Neutrophil (primary cell): ENCODE results near the gene RBM10.

ENCODE experiments used
- H3K27ac ChIP-seq: fragments of 200-600 bp; sonication (generic); 2 replicates; pipeline ENCODE4 v1.5.1; 2016; ENCODE audit warnings: mild to moderate bottlenecking, moderate library complexity
- H3K27me3 ChIP-seq: fragments of 200-600 bp; sonication (generic); 2 replicates; pipeline ENCODE4 v1.6.0; 2016; ENCODE audit warnings: mild to moderate bottlenecking
- H3K36me3 ChIP-seq: fragments of 200-600 bp; sonication (generic); 2 replicates; pipeline ENCODE4 v1.5.1; 2017
- H3K4me1 ChIP-seq, 2 experiments: fragments of 200-600 bp in 1 of 2; sonication (generic) in 1 of 2; 1 replicate in 1 of 2; 2 replicates in 1 of 2; pipeline versions ENCODE4 v1.5.1 to v1.6.1; 2013 to 2016; ENCODE audit warnings: low read depth in 1 of 2, low read length in 1 of 2, mild to moderate bottlenecking in 1 of 2, moderate library complexity in 1 of 2; ENCODE audit not compliant: control insufficient read depth in 1 of 2, insufficient read depth in 1 of 2
- H3K4me3 ChIP-seq, 2 experiments: fragments of 200-600 bp in 1 of 2; sonication (generic) in 1 of 2; 1 replicate in 1 of 2; 2 replicates in 1 of 2; pipeline ENCODE4 v1.5.1; 2013 to 2016; ENCODE audit warnings: low read depth in 1 of 2, low read length in 1 of 2, mild to moderate bottlenecking in 1 of 2, moderate library complexity in 1 of 2
- H3K9me3 ChIP-seq: fragments of 200-600 bp; sonication (generic); 2 replicates; pipeline ENCODE4 v1.5.1; 2016
- CTCF ChIP-seq: fragments of 200-600 bp; sonication (generic); IDR thresholded peaks from 2 replicates; pipeline ENCODE4 v1.5.1; 2016; ENCODE audit warnings: antibody characterized with exemption

Gene RBM10

GRCh38 chrX:47172971-47173792 is 28.2 kb downstream of the RBM10 start:
- H3K4me1 ChIP-seq = no peaks in the 10 kb centered on the region
- H3K9me3 ChIP-seq = no peaks in the 10 kb centered on the region
- peaks cover 91% of the 10 kb centered on the region for H3K36me3 ChIP-seq
- H3K27me3 ChIP-seq = no peaks in the 10 kb centered on the region
- H3K27ac ChIP-seq = no peak overlapping the region
- TF ChIP-seq CTCF = no peak
- no peak overlapping the region for H3K4me3 ChIP-seq

GRCh38 chrX:47174376-47174775 is 29.4 kb downstream of the RBM10 start:
- peaks cover 99% of the 10 kb centered on the region for H3K36me3 ChIP-seq
- no peak for TF ChIP-seq CTCF
- H3K27ac ChIP-seq = no peak overlapping the region
- H3K27me3 ChIP-seq = no peaks in the 10 kb centered on the region
- no peak overlapping the region for H3K4me3 ChIP-seq
- H3K9me3 ChIP-seq = no peaks in the 10 kb centered on the region
- no peaks in the 10 kb centered on the region for H3K4me1 ChIP-seq

GRCh38 chrX:47174846-47175587 is 30.0 kb downstream of the RBM10 start:
- Histone ChIP-seq H3K4me1 (no peaks in the 10 kb centered on the region), H3K27me3 (no peaks in the 10 kb centered on the region), H3K36me3 (peaks cover 99% of the 10 kb centered on the region), H3K4me3 (no peak overlapping the region), H3K9me3 (no peaks in the 10 kb centered on the region), H3K27ac (no peak overlapping the region)
- TF ChIP-seq CTCF = no peak

GRCh38 chrX:47175588-47175980 is 30.6 kb downstream of the RBM10 start:
- Histone ChIP-seq H3K27me3 (no peaks in the 10 kb centered on the region), H3K36me3 (peaks cover 99% of the 10 kb centered on the region), H3K9me3 (no peaks in the 10 kb centered on the region), H3K4me3 (no peak overlapping the region), H3K4me1 (no peaks in the 10 kb centered on the region), H3K27ac (no peak overlapping the region)
- no peak for TF ChIP-seq CTCF

- Histone ChIP-seq H3K36me3 (peaks cover 99% of the 10 kb centered on the region), H3K27me3 (no peaks in the 10 kb centered on the region), H3K27ac (no peak overlapping the region), H3K4me1 (no peaks in the 10 kb centered on the region), H3K4me3 (no peak overlapping the region), H3K9me3 (no peaks in the 10 kb centered on the region)
- no peak for TF ChIP-seq CTCF
Measured at GRCh38 chrX:47176101-47176740, 31.2 kb downstream of the RBM10 start.
